Islet precursor cell (in vitro differentiated cells): ENCODE measurements around the gene STK25.

Experiments
- DNase-seq: peaks from one replicate; pipeline ENCODE4 v3.0.0-alpha.2; 2018

The STK25 gene

GRCh38 chr2:241508240-241509154 is at the start of gene STK25:
STK25 (minus strand) TSS chr2:241508584; CDS start chr2:241508035, 549 bp downstream.
- peak; percentile 99 for DNase-seq

GRCh38 chr2:241556746-241557145 is 48.4 kb upstream of the STK25 start:
- no peak for DNase-seq

- peak; percentile 54 for DNase-seq
These were observed 47.3 kb upstream of the STK25 start for GRCh38 chr2:241555711-241556110.

- peak; percentile 28 for DNase-seq
These were observed 46.4 kb upstream of the STK25 start for GRCh38 chr2:241554610-241555322.

DNA sequence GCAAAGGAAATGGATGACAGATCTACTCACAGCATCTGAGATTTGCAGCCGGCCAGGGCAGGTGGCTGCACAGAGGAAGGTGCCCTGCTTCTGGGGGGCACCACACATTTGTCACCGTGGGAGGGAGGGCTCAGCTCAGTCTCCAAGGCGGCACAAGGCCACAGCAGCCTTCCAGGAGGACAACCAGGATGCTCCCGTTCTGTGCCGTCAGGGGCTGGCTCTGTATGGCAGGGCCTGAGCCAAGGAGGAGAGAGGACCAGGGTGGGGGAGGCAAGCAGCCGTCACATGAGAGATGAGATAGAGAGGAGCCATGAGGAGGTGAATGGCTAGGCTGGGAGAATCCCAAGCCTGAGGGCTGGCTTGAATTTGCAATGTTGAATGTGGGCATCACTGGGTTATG is 45.6 kb upstream of the STK25 start:
- peak; percentile 44 for DNase-seq

- DNase-seq = peak; percentile 27
These were observed 45.1 kb upstream of the STK25 start for GRCh38 chr2:241553512-241553830.

DNA sequence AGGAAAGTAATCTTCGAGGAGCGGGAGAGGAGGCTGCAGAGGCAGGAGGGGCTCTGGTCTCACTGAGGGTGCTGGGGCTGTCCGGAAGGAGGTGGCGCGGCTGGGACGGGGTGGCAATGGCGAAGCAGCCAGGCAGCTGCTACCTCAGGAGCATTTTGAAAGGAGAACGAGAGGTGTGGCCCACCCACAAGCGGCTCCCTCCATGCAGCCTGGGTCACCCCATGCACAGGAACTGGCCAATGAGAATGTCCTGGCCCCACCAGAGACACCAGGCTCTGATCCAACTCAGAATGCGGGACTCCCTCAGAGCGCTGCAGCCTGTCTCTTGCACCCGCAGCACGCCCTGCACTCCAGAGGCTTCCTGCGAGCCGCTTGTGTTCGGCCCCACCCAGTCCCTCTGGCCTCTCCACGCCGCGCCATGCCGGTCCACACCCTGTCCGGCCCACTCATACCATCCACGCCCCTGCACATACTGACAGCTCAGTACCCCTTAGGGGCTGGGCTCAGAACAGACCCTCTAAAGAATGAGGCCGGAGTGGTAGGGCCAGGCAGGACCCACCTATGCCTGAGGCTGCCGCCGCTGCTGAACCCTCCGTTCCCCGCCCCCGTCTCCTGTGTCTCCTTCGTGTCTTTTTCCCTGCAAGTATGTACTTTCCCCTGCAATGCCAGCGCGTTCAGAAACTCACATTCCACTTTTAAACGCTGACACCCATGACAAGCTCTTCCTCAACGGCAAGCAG is 43.8 kb upstream of the STK25 start:
- DNase-seq = peak; percentile 52

GRCh38 chr2:241551599-241551997 is 43.2 kb upstream of the STK25 start:
- DNase-seq = no peak

DNA sequence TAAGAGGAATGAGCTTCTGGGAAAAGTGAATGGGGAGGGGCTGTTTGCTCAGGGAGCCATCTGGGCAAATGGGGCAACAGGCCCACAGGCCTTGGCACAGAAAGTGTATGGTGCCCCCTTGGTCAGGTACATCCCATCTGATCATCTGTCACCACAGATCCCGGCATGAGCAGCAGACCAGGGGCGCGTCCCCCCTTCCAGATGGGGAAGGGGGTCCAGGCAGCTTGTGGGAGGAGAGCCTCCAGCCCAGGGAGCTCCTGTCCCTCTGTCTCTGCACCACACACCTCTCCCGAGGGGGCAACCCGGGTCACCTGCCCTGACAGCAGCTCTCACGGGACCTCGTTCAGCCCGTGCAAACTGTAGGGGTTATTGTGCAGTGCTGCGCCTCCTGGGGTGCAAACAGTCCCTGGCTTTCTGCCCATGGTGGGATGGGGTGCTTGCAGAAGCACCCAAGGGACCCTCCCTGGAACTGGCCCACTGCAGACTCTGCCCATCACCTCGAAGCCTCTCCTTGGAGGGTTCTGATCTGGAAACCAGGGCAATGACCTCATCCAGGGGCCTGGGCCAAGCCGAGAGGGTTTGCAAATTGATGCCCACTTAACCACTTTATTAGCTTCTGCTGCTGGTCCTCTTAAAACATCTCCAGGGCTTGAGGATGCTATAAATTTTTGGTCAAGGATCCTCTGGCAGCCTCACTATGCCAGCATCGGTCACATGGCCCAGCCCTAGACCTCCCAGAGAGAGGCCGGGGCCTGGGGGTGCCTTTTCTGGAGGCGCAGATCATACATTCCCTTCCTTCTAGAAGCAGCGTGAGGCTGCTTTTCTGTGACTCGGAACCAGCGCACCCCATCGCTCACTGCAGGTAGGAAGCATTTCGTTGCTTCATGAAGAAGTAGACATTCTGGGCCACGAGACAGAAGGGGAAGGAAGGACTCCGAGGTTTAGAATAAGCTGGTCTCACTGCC is 42.5 kb upstream of the STK25 start:
- peak; percentile 54 for DNase-seq

DNA sequence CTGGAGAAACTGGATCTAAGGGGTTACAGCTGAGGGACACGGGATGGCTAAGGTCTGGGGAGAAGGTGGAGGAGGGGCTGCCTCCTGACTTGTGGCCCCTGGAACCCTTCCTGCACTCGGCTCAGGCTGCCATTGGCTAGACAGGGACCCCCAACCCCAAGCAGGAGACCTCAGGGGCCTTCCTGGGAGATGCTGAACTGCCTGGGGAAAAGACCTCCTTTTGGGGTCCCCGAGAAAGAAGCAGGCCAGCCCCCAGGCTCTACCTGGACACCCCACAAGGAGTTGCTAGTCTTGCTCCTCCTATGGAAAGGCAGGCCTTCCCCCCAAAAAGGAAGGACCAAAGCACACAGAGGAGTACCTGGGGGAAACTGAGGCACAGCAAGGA is 40.1 kb upstream of the STK25 start:
- DNase-seq = no peak

DNA sequence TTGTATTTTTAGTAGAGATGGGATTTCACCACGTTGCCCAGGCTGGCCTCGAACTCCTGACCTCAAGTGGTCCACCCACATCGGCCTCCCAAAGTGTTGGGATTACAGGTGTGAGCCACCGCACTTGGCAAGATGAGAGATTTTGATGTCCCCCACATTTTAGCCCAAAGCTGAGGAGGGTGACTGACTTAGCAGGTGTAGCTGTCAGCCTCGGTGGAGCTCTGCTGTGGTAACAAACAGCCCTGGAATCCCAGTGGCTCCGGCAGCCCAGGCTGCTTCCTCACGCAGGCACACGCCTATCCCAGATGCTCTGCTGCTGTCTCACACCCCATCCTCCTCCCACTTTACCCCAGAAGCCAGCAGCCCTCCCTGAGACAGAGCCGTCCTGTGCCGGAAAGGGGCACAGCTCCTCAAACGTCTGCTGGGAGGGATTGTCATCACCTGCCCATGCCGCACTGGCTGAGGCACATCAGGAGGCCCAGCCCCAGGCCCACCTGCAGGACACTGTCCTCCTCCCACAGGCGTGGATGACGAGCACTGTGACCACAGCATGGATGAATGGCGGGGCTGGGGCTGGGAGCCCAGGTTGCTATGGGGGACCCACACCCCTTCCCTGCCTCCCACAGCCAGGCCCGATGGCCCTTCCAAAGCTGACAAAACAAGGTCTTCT is 39.5 kb upstream of the STK25 start:
- no peak for DNase-seq

- DNase-seq = peak; percentile 95
These were observed 38.6 kb upstream of the STK25 start for GRCh38 chr2:241546771-241547498.

DNA sequence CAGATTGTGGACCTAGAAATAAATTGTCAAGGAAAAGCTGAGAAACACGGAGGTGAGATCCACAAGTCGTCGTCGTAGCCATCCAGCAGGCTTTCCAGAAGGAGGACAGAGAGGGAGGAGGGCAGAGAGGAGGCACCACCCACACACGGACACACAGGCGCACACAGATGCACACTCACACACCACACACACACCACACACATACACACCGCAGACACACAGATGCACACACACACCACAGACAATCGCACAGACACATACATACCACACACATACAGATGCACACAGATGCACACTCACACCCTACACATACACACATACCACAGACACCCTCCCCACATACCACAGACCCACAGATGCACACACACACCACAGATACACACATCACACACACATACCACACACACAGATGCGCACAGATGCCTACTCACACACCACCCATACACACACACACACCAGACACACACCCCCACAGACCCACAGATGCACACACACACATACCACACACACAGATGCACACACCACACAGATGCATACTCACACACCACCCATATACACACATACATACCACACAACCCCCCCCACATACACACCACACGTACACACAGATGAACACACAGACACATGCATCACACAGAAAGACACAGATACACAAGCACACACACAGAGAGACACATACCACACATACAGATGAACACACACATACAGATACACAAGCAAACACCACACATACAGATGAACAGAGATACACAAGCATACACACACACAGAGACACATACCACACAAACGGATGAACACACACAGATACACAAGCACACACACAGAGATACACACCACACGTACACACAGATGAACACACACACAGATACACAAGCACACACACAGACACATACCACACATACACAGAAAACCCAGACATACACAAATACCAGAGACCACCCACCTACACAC is 37.4 kb upstream of the STK25 start:
- no peak for DNase-seq

DNA sequence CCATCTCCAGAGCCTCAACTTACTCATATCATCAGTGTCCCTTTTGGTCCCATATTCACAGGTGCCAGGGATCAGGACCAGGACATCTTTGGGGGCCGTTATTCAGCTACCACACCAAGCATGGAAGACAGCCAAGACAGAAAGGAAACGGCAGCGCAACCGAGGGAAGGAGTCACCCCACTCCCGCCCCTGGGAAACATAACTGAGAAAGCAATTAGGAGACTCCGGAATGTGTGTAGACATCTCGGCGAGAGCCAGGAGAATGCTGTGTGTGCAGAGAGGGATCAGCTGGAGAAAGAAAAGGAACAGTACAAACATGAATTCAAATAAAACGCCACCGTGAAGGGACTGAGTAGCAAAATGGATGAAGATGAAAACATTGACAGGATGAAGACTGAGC is 36.7 kb upstream of the STK25 start:
- DNase-seq = peak; percentile 54

GRCh38 chr2:241542278-241542605 is 33.9 kb upstream of the STK25 start:
- no peak for DNase-seq

GRCh38 chr2:241541564-241542277 is 33.3 kb upstream of the STK25 start:
- peak; percentile 51 for DNase-seq

DNA sequence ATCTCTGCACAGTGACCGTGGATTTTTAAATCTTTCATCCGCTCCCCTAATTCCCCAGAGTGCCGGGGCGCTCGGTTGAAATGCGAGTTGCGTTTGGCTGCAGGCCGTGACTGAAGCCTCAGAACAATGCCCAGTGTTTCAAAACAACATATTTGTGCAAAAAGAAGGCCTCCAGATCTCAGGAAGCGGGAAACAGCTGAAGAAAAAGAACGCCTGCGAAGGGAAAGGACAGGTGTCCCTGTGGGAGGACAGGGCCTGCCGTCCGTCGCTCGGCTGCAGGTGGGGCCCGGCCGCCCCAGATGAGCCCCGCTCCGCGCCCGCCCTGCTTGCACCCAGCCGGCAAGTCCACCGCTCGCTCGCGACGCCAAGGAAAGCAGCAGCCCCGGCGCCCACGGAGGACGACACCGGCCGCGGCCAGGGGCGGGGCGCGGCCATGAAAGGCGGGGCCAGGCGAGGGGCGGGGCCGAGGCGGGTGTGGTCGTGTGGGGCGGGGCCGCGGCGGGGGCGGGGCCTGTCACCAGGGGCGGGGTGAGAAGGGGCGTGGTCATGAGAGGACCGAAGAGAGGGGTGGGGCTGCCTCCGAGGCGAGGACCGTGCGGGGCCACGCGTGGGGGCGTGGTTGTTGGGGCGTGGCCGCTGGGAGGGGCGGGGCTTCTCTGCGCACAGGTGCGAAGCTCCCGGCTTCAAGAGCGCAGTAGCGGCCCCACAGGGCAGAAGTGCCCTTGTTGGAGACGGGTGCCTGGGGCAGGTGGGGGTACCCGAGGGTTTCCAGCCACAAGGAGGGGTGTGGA is 32.6 kb upstream of the STK25 start:
- peak; percentile 80 for DNase-seq

DNA sequence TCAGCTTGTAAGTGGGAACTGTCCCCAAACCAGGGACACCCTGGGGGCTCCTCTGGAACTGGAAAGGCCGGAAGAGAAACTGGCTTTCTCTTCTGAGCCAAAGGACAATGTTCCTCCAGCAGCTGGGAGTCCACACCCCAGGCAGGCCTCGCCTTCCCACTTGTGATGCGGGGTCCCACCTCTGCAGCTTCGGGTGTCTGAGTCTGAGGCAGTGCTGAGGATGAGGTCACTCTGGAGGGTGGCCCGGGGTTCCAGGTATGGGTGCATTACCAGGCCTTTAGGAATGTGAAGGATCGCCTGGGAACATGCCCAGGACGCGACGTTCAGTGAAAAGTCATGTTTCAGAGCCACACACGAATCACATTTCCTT is 32.0 kb upstream of the STK25 start:
- DNase-seq = peak; percentile 74
